IPS-11a (cell line): ENCODE measurements around the gene NCAM1.

Experiments used
- H3K4me3 ChIP-seq: one replicate; pipeline ENCODE4 v1.5.1; 2013; ENCODE audit warnings: low read depth, low read length, control low read depth

The NCAM1 gene

GRCh38 chr11:113082341-113082955 lies 121.2 kb downstream of the NCAM1 start:
- H3K4me3 ChIP-seq, result no peak overlapping the region

GRCh38 chr11:113083571-113083970 lies 122.4 kb downstream of the NCAM1 start:
- H3K4me3 ChIP-seq, result no peak overlapping the region

- H3K4me3 ChIP-seq, result no peak overlapping the region
Observed at GRCh38 chr11:113084297-113084696, 123.1 kb downstream of the NCAM1 start.

- H3K4me3 ChIP-seq, result no peak overlapping the region
Observed at GRCh38 chr11:113085446-113085845, 124.2 kb downstream of the NCAM1 start.

- no peak overlapping the region for H3K4me3 ChIP-seq
Observed at GRCh38 chr11:113087706-113088105, 126.5 kb downstream of the NCAM1 start.

- no peak overlapping the region for H3K4me3 ChIP-seq
Observed at GRCh38 chr11:113090716-113091480, 129.7 kb downstream of the NCAM1 start.

- no peak overlapping the region for H3K4me3 ChIP-seq
Observed at GRCh38 chr11:113091481-113091780, 130.2 kb downstream of the NCAM1 start.

- no peak overlapping the region for H3K4me3 ChIP-seq
Observed at GRCh38 chr11:113096648-113097047, 135.4 kb downstream of the NCAM1 start.

GRCh38 chr11:113103932-113104690 lies 142.9 kb downstream of the NCAM1 start:
- H3K4me3 ChIP-seq, result no peak overlapping the region

- H3K4me3 ChIP-seq, result no peak overlapping the region
Observed at GRCh38 chr11:113104691-113105251, 143.6 kb downstream of the NCAM1 start.

- no peak overlapping the region for H3K4me3 ChIP-seq
Observed at GRCh38 chr11:113105592-113105991, 144.4 kb downstream of the NCAM1 start.

- H3K4me3 ChIP-seq, result no peak overlapping the region
Observed at GRCh38 chr11:113106507-113106906, 145.3 kb downstream of the NCAM1 start.

GRCh38 chr11:113110046-113110445 lies 148.8 kb downstream of the NCAM1 start:
- H3K4me3 ChIP-seq, result no peak overlapping the region

- no peak overlapping the region for H3K4me3 ChIP-seq
Observed at GRCh38 chr11:113111156-113111555, 149.9 kb downstream of the NCAM1 start.

- H3K4me3 ChIP-seq, result no peak overlapping the region
Observed at GRCh38 chr11:113112307-113112706, 151.1 kb downstream of the NCAM1 start.

- no peak overlapping the region for H3K4me3 ChIP-seq
Observed at GRCh38 chr11:113113801-113114704, 152.8 kb downstream of the NCAM1 start.

- H3K4me3 ChIP-seq, result no peak overlapping the region
Observed at GRCh38 chr11:113114705-113115027, 153.4 kb downstream of the NCAM1 start.

GRCh38 chr11:113118104-113118503 lies 156.9 kb downstream of the NCAM1 start:
- H3K4me3 ChIP-seq, result no peak overlapping the region

GRCh38 chr11:113119074-113119473 lies 157.9 kb downstream of the NCAM1 start:
- no peak overlapping the region for H3K4me3 ChIP-seq

- H3K4me3 ChIP-seq, result no peak overlapping the region
Observed at GRCh38 chr11:113119966-113120736, 158.9 kb downstream of the NCAM1 start.
